ENCODE measurements around the gene CSRNP3.

GRCh38 chr2:165609672-165610071, 140.2 kb downstream of the CSRNP3 start:
- TF ChIP-seq POLR2AphosphoS5 (IDR thresholded peaks at IDR 0.05; ENCODE audit: borderline replicate concordance, low read depth, low read length): no peak
- TF ChIP-seq EZH2 (IDR thresholded peaks at IDR 0.05): no peak
- TF ChIP-seq FOXP2 (optimal IDR thresholded peaks at IDR 0.05; ENCODE audit: control extremely low read depth, extremely low read length, insufficient read depth): no peak

All from SK-N-MC (cell line).